ENCODE results near the gene TMEM205.

DNA sequence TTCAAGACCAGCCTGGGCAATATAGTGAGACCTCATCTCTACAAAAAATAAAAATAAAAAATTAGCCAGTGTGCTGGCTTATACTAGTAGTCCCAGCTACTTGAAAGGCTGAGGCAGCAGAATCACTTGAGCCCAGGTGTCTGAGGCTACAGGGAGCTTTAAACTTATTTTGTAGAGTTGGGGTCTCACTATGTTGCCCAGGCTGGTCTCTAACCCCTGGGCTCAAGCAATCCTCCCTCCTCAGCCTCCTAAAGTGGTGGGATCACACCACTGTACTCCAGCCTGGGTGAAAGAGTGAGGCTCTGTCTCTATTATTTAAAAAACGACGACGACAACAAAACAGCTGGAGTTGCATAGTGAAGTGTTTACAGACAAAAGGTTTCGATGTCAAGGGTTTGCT lies 14.6 kb downstream of the TMEM205 start:
- TF ChIP-seq, protein P1, sequence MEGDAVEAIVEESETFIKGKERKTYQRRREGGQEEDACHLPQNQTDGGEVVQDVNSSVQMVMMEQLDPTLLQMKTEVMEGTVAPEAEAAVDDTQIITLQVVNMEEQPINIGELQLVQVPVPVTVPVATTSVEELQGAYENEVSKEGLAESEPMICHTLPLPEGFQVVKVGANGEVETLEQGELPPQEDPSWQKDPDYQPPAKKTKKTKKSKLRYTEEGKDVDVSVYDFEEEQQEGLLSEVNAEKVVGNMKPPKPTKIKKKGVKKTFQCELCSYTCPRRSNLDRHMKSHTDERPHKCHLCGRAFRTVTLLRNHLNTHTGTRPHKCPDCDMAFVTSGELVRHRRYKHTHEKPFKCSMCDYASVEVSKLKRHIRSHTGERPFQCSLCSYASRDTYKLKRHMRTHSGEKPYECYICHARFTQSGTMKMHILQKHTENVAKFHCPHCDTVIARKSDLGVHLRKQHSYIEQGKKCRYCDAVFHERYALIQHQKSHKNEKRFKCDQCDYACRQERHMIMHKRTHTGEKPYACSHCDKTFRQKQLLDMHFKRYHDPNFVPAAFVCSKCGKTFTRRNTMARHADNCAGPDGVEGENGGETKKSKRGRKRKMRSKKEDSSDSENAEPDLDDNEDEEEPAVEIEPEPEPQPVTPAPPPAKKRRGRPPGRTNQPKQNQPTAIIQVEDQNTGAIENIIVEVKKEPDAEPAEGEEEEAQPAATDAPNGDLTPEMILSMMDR (conservative IDR thresholded peaks at IDR 0.05; ENCODE audit: low read depth, low read length) = no peak
- no peak for TF ChIP-seq EZH2 (IDR thresholded peaks at IDR 0.05; ENCODE audit: low read length, unreplicated experiment)
